ENCODE results near the gene NFATC2.
"Not testable (repeated sequence)": the region's sequence is repeated elsewhere in the genome, so short reads cannot be mapped to it uniquely, and the experiment has no call there.

The NFATC2 gene

GRCh38 chr20:51473771-51474170, 68.7 kb downstream of the NFATC2 start:
- DNase-seq (ENCODE audit: low read depth in 1 of 2, low spot score in 1 of 2), result no peak

DNA sequence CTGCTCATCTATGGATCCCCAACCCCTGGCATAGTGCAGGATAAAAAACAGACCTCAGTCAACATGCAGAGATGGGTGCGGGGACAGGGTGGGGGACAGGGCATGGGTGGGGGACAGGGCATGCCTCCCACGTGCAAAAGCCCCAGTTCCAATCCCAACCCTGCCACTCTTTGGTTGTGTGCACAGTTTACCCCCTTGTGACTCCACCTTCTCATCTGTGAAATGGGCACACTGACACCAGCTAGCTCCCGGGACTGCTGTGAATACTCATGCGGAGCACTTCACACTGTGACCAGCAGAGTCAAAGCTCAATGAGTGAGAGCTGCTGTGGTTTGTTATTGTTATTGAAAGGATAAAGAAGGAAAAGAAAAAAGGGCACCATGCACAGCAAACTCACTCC, 69.3 kb downstream of the NFATC2 start:
- no peak for DNase-seq (ENCODE audit: low read depth in 1 of 2, low spot score in 1 of 2)

- DNase-seq (ENCODE audit: low read depth in 1 of 2, low spot score in 1 of 2), result no peak
Observed at GRCh38 chr20:51470907-51471411, 71.6 kb downstream of the NFATC2 start.

GRCh38 chr20:51470499-51470820, 72.1 kb downstream of the NFATC2 start:
- DNase-seq (ENCODE audit: low read depth in 1 of 2, low spot score in 1 of 2), result no peak

DNA sequence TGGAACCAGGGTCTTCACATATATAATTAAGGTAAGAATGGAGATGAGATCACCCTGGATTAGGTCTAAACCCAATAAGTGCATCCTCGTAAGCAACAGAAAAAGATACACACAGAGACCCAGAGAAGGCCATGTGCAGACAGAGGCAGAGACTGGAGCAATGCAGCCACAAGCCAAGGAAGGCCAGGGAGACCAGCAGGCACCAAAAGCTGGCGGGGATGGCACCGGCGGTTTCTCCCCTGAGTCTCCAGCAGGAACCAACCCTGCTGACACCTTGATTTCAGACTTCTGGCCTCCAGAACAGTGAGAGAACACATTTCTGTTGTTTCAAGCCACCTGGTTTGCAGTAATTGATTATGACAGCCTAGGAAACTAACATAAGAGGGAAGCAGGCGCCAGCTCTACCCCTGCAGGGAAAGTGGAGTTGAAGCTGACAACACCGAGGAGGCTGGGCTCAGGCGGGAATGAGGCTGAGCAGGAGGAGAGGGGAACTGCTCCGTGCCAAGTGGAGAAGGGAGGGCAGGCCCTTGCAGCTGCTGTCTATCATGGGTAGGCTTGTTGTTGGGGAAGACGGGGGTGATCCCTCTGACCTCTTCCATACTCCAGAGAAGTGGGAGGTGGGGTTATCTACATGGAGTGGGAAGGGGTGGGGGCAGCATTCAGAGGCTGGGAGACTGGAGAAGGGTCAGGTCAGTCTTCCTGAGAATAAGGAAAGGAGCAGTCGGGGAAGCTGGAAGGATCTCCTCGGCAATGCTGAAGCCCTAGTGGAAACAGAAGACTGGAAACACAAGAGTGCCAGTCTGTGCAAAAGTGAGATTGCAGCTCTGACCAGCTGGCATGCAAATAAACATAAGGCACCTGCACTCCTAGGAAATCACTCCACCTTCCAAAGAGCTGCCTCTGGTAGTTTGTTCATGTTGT, 72.7 kb downstream of the NFATC2 start:
- no peak for DNase-seq (ENCODE audit: low read depth in 1 of 2, low spot score in 1 of 2)

DNA sequence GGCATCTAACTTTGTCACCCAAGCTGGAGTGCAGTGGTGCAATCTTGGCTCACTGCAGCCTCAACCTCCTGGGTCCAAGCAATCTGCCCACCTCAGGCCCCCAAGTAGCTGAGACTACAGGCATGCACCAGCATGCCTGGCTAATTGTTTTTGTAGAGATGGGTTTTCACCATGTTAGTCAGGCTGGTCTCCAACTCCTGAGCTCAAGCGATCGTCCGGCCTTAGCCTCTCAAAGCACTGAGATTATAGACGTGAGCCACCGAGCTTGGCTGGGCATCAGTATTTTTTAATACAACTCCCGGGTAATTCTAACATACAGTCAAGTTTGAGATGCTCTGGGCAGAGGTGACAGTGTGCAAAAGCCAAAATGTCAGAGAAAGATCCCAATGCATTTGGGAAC, 73.5 kb downstream of the NFATC2 start:
- DNase-seq (ENCODE audit: low read depth in 1 of 2, low spot score in 1 of 2), result no peak

- DNase-seq (ENCODE audit: low read depth in 1 of 2, low spot score in 1 of 2), result no peak
Observed at GRCh38 chr20:51468636-51469035, 73.9 kb downstream of the NFATC2 start.

- DNase-seq (ENCODE audit: low read depth in 1 of 2, low spot score in 1 of 2), result no peak
Observed at GRCh38 chr20:51467956-51468626, 74.4 kb downstream of the NFATC2 start.

- no peak for DNase-seq (ENCODE audit: low read depth in 1 of 2, low spot score in 1 of 2)
Observed at GRCh38 chr20:51463998-51464397, 78.5 kb downstream of the NFATC2 start.

GRCh38 chr20:51463560-51463959, 79.0 kb downstream of the NFATC2 start:
- no peak for DNase-seq (ENCODE audit: low read depth in 1 of 2, low spot score in 1 of 2)

DNA sequence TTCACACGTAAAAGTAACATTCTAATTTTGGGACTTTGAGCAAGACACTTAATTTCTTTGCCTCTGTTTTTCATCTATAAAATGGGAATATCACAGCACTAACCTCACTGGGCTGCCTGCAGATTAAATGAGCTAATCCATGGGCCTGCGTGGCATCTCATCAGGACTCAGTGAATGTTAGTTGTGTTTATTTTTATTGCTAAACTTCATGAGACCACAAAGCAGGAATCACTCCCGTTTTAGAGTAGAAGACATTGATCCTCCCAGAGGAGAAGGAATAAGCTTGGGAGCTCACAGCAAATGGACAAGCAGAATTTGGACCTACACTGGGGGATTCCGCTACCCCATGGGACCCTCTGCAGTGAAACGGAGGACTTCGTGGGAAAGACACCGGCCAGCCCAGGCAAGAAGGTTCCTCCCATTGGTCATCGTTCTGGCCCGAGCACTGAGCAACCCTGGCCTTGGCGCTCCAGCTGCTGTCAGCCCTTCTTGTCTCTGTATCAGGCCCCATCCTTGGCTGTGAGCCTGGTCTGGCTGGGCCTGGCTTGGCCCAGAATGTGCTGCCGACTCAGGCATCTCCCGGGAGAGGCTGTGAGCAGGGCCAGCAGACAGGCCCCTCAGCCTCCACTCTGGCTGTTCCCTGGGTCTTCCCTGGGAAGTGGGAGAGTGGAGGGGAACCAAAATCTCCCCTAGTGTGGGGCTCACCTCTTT, 79.8 kb downstream of the NFATC2 start:
- no peak for DNase-seq (ENCODE audit: low read depth in 1 of 2, low spot score in 1 of 2)

GRCh38 chr20:51461846-51462245, 80.7 kb downstream of the NFATC2 start:
- DNase-seq (ENCODE audit: low read depth in 1 of 2, low spot score in 1 of 2), result not testable (repeated sequence)

DNA sequence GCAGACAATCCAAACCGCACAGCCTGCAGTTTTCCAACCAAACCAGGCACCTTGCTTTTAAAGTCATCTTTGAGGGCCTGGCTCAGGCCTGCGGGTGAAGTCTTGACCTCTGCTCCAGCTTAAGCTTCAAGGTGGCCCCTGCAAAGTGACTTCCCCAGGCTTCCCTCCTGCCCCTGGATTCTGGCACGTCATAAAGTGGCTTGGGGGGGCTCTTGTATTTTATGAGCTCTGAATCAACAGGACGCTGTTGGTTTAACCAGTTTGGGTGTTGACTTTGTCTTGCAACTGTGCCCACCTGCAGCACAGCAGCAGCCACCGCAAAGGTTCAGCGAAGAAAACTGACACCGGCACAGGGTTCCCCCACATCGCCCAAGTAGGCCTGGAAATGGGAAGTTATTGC, 81.2 kb downstream of the NFATC2 start:
- no peak for DNase-seq (ENCODE audit: low read depth in 1 of 2, low spot score in 1 of 2)

DNA sequence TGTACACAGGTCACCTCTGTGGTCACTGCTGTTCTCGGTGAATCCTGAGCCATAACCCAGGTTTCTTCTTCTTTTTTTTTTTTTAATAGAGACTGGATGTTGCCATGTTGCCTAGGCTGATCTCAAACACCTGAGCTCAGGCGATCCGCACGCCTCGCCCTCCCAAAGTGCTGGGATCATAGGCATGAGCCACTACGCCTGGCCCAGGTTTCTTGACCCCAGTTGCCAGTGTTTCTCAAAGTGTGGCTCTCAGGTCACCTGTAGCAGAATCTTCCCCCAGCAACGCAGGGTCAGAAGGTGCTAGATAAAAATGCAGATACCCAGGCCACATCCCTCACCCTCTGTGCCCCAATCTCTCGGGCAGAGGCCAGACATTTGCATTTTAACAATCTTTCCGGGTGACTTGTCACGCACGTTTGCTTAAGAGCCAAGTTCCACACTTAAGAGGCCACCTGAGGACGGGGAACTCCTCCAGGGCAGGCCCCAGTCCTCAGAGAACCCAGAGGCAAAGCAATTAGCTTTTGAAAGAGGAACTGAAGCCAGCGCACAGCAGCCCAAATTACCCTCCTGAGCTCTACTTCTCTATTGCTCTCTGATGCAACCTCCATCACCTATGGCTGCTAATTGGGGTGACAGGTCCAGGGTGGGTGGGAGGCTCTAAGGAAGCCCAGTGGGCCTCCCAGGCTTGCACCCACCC, 81.8 kb downstream of the NFATC2 start:
- no peak for DNase-seq (ENCODE audit: low read depth in 1 of 2, low spot score in 1 of 2)

DNA sequence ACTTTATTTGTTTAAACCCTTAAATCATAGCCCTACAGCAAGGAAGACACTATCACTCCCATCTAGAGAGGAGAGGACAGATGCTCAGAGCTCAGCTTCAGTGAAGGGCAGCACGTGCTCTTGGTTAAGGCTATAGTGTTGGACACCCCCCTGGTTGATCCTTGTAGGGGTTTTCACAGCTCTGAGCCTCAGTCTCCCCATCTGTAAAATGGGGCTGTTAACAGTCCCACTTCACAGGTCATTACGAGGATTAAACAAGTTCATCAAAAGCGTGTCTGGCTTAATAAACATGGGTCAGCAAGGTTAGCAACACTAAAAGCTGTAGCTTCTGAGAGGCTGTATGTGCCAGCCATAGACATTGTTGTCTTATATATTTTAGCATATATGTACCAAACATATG, 82.4 kb downstream of the NFATC2 start:
- no peak for DNase-seq (ENCODE audit: low read depth in 1 of 2, low spot score in 1 of 2)

GRCh38 chr20:51458751-51459439, 83.6 kb downstream of the NFATC2 start:
- DNase-seq (ENCODE audit: low read depth in 1 of 2, low spot score in 1 of 2), result no peak

DNA sequence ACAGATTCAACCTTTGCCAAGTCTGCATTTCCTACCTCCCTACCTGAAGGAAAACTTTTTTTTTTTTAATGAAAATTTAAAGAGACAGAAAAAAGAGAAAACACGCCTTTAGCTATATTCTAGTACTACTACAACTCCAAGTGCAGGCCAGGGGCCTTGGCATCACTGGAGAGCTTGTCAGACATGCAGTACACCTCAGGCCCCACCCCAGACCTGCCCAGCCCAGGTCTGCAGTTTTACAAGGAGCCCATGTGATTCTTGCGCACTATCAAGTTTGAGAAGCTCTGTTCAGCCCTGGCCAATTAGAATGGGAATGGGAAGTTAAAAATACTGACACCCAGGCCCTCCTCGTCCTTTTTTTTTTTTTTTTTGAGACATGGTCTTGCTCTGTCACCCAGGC, 85.0 kb downstream of the NFATC2 start:
- DNase-seq (ENCODE audit: low read depth in 1 of 2, low spot score in 1 of 2), result no peak

DNA sequence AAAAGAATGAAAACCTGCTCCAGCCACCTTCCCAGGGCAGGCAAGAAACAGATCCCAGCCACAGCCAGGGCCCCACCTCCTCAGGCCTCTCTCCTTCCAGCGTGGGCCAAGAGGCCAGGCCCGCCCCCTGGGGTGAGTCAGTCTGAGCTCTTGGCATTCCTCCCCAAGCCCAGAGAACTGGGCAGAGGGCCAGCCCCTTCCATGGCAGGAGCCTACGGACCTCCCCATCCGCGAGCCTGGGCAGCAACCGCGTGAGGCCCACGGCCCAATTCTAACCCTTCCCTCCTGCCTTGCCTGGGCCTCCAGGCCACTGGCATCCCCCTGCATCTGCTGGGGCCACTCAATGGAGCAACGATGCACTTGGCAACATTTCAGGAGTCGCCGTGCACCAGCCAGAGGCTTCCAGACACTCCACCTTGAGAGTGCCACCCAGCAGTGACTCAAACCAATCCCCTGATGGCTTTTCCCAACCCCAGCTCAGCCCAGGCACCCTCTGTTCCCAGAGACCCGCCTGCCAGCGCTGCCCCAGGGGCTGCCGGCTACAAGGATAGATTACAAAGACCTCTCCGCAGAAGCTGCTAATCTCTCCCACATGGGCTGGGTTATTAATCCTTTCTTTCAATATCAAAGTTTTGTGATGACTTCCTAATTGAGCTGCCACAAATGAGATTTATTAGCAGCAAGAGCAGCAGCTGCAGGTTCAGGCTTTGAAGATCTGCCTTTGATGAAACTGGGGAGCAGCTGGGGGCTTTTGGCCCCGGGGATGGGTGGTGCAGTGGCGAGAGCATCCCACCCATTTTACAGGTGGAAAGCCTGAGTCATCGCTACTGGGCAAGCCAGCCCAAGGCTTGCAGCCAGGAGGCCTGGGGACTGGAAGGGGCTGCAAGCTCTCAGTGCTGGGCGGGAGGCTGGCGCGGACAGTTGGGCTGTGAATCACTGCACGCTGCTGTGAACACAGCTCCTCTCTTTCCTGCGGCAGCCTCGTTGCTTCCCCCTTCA, 85.7 kb downstream of the NFATC2 start:
- no peak for DNase-seq (ENCODE audit: low read depth in 1 of 2, low spot score in 1 of 2)

DNA sequence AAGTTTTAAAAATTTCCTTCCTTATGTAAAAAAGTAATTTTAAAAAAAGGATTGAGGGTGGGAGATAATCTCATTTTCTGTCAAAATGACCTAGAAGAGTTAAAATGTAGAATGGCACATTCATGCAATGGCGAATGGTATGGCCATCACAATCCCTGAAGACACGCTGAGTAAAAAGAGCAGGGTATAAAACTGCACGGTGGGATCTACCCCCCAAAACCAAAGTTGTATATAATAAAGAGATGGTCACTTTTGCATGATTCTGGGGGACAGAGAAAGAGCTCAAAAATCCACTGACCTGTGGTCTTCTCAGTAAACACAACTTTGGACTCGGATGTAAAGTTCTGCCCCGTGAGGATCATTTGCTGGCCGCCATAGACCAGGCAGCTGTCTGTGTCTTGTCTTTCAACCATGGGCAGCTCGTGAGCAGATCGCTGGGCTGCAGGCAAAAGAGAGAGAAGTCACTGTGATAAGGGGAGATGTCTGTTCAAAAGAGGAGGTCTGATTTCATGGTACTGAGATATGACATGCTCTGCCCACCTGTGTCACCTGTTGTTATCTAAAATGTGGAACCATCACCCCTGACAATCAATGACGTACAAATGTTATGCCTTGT, 88.2 kb downstream of the NFATC2 start:
- no peak for DNase-seq (ENCODE audit: low read depth in 1 of 2, low spot score in 1 of 2)

Data from stimulated activated CD4-positive, alpha-beta T cell treated with anti-CD3 and anti-CD28 coated beads, Interleukin-15, amount 100 ng/mL, for 1 hour (primary cell).